ENCODE data around the gene ZNF273.
"Not testable (repeated sequence)": the region's sequence is repeated elsewhere in the genome, so short reads cannot be mapped to it uniquely, and the experiment has no call there.

The ZNF273 gene

GRCh38 chr7:64902806-64903721 lies at the start of gene ZNF273:
TSS of gene ZNF273 (plus strand) at chr7:64903273. CDS start at chr7:64903318, 45 bp downstream.
- DNase-seq (ENCODE audit: low read depth) = peak; percentile 81

GRCh38 chr7:64853679-64854078 lies 49.4 kb upstream of the ZNF273 start:
- no peak for DNase-seq (ENCODE audit: low read depth)

- no peak for DNase-seq (ENCODE audit: low read depth)
Measured at GRCh38 chr7:64854969-64855368, 48.1 kb upstream of the ZNF273 start.

GRCh38 chr7:64863021-64863420 lies 40.1 kb upstream of the ZNF273 start:
- no peak for DNase-seq (ENCODE audit: low read depth)

GRCh38 chr7:64863530-64863929 lies 39.5 kb upstream of the ZNF273 start:
- DNase-seq (ENCODE audit: low read depth) = not testable (repeated sequence)

GRCh38 chr7:64863969-64864368 lies 39.1 kb upstream of the ZNF273 start:
- DNase-seq (ENCODE audit: low read depth) = no peak

GRCh38 chr7:64867863-64868440 lies 35.1 kb upstream of the ZNF273 start:
- no peak for DNase-seq (ENCODE audit: low read depth)

GRCh38 chr7:64868499-64868898 lies 34.6 kb upstream of the ZNF273 start:
- DNase-seq (ENCODE audit: low read depth) = no peak

- DNase-seq (ENCODE audit: low read depth) = no peak
Measured at GRCh38 chr7:64869121-64869725, 33.9 kb upstream of the ZNF273 start.

- no peak for DNase-seq (ENCODE audit: low read depth)
Measured at GRCh38 chr7:64869912-64870562, 33.0 kb upstream of the ZNF273 start.

- no peak for DNase-seq (ENCODE audit: low read depth)
Measured at GRCh38 chr7:64870656-64871055, 32.4 kb upstream of the ZNF273 start.

- no peak for DNase-seq (ENCODE audit: low read depth)
Measured at GRCh38 chr7:64871761-64872160, 31.3 kb upstream of the ZNF273 start.

GRCh38 chr7:64872351-64873154 lies 30.5 kb upstream of the ZNF273 start:
- no peak for DNase-seq (ENCODE audit: low read depth)

- DNase-seq (ENCODE audit: low read depth) = no peak
Measured at GRCh38 chr7:64873155-64873500, 29.9 kb upstream of the ZNF273 start.

GRCh38 chr7:64873517-64873916 lies 29.6 kb upstream of the ZNF273 start:
- DNase-seq (ENCODE audit: low read depth) = no peak

- no peak for DNase-seq (ENCODE audit: low read depth)
Measured at GRCh38 chr7:64874114-64874513, 29.0 kb upstream of the ZNF273 start.

- DNase-seq (ENCODE audit: low read depth) = no peak
Measured at GRCh38 chr7:64874562-64875250, 28.4 kb upstream of the ZNF273 start.

- DNase-seq (ENCODE audit: low read depth) = no peak
Measured at GRCh38 chr7:64875258-64875657, 27.8 kb upstream of the ZNF273 start.

GRCh38 chr7:64875658-64876406 lies 27.2 kb upstream of the ZNF273 start:
- DNase-seq (ENCODE audit: low read depth) = no peak
